Panc1 (cell line): ENCODE data around the gene POU3F1. TPM values are rescaled to one million over a fixed set of nuclear protein-coding genes. Genes with fewer than 3 reads are reported as not detected.
"Not testable (repeated sequence)": the region's sequence is repeated elsewhere in the genome, so short reads cannot be mapped to it uniquely, and the experiment has no call there.

ENCODE experiments used
- ATAC-seq: fragments of 200-7000 bp; cut with Tn5 transposase; 2 replicates; pipeline ENCODE4 v1.9.1; 2020; ENCODE audit warnings: mild to moderate bottlenecking, moderate library complexity
- BruUV-seq: library from RNA; stranded (reverse); fragments of 400-500 nt; replicated peaks from 2 replicates; lab custom pipeline; 2021; lab: Mats Ljungman, UMichigan
- CTCF ChIA-PET: fragments of 300-600 bp; sonication (Branson Sonifier 250); formaldehyde crosslinking; loops from one replicate; lab custom pipeline; 2022; ENCODE audit warnings: antibody characterized with exemption; lab: Charles Lee
- POLR2A ChIA-PET: fragments of 300-600 bp; sonication (Branson Sonifier 250); formaldehyde crosslinking; loops from one replicate; lab custom pipeline; 2022; ENCODE audit warnings: antibody characterized with exemption; lab: Charles Lee
- DNase-seq: peaks from one replicate; pipeline ENCODE4 v3.0.0-alpha.2; 2010; ENCODE audit warnings: low read depth, low spot score
- H3K27ac ChIP-seq: 2 replicates; pipeline ENCODE4 v1.5.1; 2011; ENCODE audit warnings: mild to moderate bottlenecking, low read length, inconsistent platforms
- H3K27me3 ChIP-seq: fragments of 200-500 bp; sonication (Bioruptor generic); 2 replicates; pipeline ENCODE4 v1.6.0; 2014; ENCODE audit warnings: low read length, inconsistent platforms; ENCODE audit not compliant: control insufficient read depth, insufficient read depth
- H3K36me3 ChIP-seq: fragments of 200-500 bp; sonication (Bioruptor generic); 2 replicates; pipeline ENCODE4 v1.5.1; 2014; ENCODE audit warnings: inconsistent platforms, mild to moderate bottlenecking, low read length, moderate library complexity; ENCODE audit not compliant: control insufficient read depth, insufficient read depth
- H3K4me1 ChIP-seq: 2 replicates; pipeline ENCODE4 v1.5.1; 2011; ENCODE audit warnings: inconsistent platforms, mild to moderate bottlenecking, low read length, moderate library complexity; ENCODE audit not compliant: control insufficient read depth, insufficient read depth
- H3K4me3 ChIP-seq, 2 experiments: 2 replicates each; pipeline ENCODE4 v1.5.1; 2011 to 2012; ENCODE audit warnings: low read depth in 2 of 2, low read length in 2 of 2, mild to moderate bottlenecking in 2 of 2, inconsistent platforms in 1 of 2, moderate library complexity in 1 of 2
- H3K9me3 ChIP-seq: fragments of 200-500 bp; sonication (Bioruptor generic); 2 replicates; pipeline ENCODE4 v1.5.1; 2014; ENCODE audit warnings: low read depth, mild to moderate bottlenecking, inconsistent platforms, low read length, moderate library complexity; ENCODE audit not compliant: control insufficient read depth, insufficient read depth
- POLR2AphosphoS5 ChIP-seq: IDR thresholded peaks from 2 replicates; pipeline ENCODE4 v1.6.1; 2012; ENCODE audit warnings: mild to moderate bottlenecking, low read depth, low read length, moderate library complexity
- SIN3A ChIP-seq: IDR thresholded peaks from 2 replicates; pipeline ENCODE4 v1.6.1; 2012; ENCODE audit warnings: low read depth, mild to moderate bottlenecking, low read length, moderate library complexity, borderline replicate concordance; ENCODE audit not compliant: insufficient read depth
- TCF7L2 ChIP-seq: IDR thresholded peaks from 2 replicates; pipeline ENCODE4 v1.6.1; 2011; ENCODE audit warnings: mild to moderate bottlenecking, low read depth, low read length, inconsistent platforms
- in situ Hi-C: cut with HindIII; loops from 2 replicates; pipeline ENCODE4 v1.10.0; 2016; ENCODE audit warnings: low sequenced_read_pairs, low pct_unique_long_range_greater_than_20kb
- intact Hi-C: fragments of 100-400 bp; cut with micrococcal nuclease; formaldehyde crosslinking; loops from one replicate; pipeline ENCODE4 v1.10.0; 2022; ENCODE audit not compliant: unreplicated experiment
- total RNA-seq: library from RNA; stranded (reverse); gene quantifications from one replicate; pipeline ENCODE4 v1.2.1, GENCODE V29; 2021; ENCODE audit not compliant: unreplicated experiment
- TF ChIP-seq, protein P1 (sequence below), 2 experiments: IDR thresholded peaks; 2 replicates each; pipeline ENCODE4 v1.6.1; 2011 to 2012; ENCODE audit warnings: low read depth in 2 of 2, control low read depth in 1 of 2, low read length in 1 of 2, mild to moderate bottlenecking in 1 of 2, moderate library complexity in 1 of 2; ENCODE audit not compliant: insufficient read depth in 1 of 2
- TF ChIP-seq, protein P2 (sequence below): fragments of 450-650 bp; IDR thresholded peaks from 2 replicates; pipeline ENCODE4 v1.5.1; 2017; ENCODE audit warnings: mild to moderate bottlenecking

Gene POU3F1
- total RNA-seq, 1 experiment from 2014 or later, result 0.08 TPM

DNA sequence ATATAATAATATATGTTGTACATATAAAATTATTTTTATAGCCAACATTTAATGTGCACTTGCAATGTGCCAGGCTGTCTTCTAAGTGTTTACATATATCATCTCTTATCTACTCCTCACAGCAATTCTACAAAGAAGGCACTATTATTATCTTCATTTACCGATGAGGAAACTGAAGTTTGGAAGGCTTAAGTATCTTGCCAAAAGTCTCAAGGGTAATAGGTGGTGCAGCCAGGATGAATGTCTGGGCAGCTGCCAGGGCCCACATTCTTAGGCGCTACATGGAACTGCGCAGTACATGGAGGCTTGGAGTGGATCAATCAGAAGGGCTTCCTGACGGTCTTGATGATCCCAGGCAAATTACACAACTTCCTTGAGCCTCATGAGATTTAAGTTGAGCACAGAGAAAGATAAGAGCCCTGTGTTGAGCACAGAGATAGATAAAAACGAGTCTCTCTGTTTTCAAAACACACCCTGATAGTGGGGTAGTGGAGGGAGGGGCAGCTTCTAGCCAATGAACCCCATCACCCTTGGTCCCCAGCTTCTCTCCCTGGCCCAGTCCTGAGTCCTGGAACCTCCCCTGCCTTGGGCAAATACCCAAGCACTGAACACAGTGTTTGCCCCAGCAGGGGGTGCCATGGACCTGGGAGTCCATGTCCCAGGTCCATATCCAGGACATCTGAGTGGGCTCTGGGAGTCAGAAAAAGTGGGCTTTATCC lies 9.2 kb downstream of the POU3F1 start:
- Histone ChIP-seq H3K9me3 (no peaks in the 10 kb centered on the region), H3K4me3 (no peak overlapping the region), H3K27ac (no peak overlapping the region), H3K27me3 (no peaks in the 10 kb centered on the region), H3K36me3 (no peaks in the 10 kb centered on the region), H3K4me1 (no peaks in the 10 kb centered on the region)
- intact Hi-C loops (no loop called here), in situ Hi-C loops (no loop called here)
- ChIA-PET POLR2A (no interaction called here), CTCF (interaction anchor here (0.6 kb wide), 1 partner anchor 578 kb away, joined by 3 read pairs; no protein-coding TSS in a partner anchor)
- no TSS peak for BruUV-seq
- TF ChIP-seq, protein P1, sequence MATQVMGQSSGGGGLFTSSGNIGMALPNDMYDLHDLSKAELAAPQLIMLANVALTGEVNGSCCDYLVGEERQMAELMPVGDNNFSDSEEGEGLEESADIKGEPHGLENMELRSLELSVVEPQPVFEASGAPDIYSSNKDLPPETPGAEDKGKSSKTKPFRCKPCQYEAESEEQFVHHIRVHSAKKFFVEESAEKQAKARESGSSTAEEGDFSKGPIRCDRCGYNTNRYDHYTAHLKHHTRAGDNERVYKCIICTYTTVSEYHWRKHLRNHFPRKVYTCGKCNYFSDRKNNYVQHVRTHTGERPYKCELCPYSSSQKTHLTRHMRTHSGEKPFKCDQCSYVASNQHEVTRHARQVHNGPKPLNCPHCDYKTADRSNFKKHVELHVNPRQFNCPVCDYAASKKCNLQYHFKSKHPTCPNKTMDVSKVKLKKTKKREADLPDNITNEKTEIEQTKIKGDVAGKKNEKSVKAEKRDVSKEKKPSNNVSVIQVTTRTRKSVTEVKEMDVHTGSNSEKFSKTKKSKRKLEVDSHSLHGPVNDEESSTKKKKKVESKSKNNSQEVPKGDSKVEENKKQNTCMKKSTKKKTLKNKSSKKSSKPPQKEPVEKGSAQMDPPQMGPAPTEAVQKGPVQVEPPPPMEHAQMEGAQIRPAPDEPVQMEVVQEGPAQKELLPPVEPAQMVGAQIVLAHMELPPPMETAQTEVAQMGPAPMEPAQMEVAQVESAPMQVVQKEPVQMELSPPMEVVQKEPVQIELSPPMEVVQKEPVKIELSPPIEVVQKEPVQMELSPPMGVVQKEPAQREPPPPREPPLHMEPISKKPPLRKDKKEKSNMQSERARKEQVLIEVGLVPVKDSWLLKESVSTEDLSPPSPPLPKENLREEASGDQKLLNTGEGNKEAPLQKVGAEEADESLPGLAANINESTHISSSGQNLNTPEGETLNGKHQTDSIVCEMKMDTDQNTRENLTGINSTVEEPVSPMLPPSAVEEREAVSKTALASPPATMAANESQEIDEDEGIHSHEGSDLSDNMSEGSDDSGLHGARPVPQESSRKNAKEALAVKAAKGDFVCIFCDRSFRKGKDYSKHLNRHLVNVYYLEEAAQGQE (IDR thresholded peaks at IDR 0.05; ENCODE audit: insufficient read depth in 1 of 2, low read depth in 2 of 2, low read length in 1 of 2), result no peak
- TF ChIP-seq TCF7L2, result no peak
- TF ChIP-seq, protein P2, sequence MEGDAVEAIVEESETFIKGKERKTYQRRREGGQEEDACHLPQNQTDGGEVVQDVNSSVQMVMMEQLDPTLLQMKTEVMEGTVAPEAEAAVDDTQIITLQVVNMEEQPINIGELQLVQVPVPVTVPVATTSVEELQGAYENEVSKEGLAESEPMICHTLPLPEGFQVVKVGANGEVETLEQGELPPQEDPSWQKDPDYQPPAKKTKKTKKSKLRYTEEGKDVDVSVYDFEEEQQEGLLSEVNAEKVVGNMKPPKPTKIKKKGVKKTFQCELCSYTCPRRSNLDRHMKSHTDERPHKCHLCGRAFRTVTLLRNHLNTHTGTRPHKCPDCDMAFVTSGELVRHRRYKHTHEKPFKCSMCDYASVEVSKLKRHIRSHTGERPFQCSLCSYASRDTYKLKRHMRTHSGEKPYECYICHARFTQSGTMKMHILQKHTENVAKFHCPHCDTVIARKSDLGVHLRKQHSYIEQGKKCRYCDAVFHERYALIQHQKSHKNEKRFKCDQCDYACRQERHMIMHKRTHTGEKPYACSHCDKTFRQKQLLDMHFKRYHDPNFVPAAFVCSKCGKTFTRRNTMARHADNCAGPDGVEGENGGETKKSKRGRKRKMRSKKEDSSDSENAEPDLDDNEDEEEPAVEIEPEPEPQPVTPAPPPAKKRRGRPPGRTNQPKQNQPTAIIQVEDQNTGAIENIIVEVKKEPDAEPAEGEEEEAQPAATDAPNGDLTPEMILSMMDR, result no peak; the same call in 1 of the 2 replicates
- TF ChIP-seq POLR2AphosphoS5, result no peak
- TF ChIP-seq SIN3A, result no peak
- no peak for ATAC-seq
- no peak for DNase-seq

DNA sequence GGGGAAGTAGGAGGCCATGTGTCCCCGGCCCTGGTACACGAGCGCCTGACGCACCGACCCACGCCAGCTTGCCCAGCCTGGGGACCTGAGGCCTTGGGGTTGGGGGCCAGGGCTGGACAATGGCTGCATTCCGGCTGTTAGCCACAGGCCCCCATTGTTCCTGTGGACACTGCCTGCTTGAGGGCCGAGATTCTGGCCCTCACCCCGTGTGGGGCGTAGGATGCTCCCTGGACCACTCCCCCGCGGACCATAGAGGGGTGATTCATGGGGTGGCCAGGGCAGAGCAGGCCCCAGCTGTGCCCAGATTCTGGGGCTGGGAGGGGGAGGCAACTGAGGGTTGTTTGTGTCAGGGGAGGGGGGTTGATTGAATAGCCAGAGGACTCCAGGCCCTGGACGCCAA lies 11.7 kb downstream of the POU3F1 start:
- ChIA-PET POLR2A (no interaction called here), CTCF (no interaction called here)
- Histone ChIP-seq H3K36me3 (no peaks in the 10 kb centered on the region), H3K4me3 (no peak overlapping the region), H3K27me3 (no peaks in the 10 kb centered on the region), H3K9me3 (no peaks in the 10 kb centered on the region), H3K4me1 (peaks cover 10% of the 10 kb centered on the region), H3K27ac (no peak overlapping the region)
- ATAC-seq, result no peak
- DNase-seq, result no peak
- no TSS peak for BruUV-seq
- in situ Hi-C loops, result no loop called here
- TF ChIP-seq SIN3A (no peak), POLR2AphosphoS5 (no peak), TCF7L2 (no peak)
- TF ChIP-seq, protein P2, result no peak
- TF ChIP-seq, protein P1 (IDR thresholded peaks at IDR 0.05; ENCODE audit: insufficient read depth in 1 of 2, low read depth in 2 of 2, low read length in 1 of 2), result no peak
- intact Hi-C loops, result no loop called here

DNA sequence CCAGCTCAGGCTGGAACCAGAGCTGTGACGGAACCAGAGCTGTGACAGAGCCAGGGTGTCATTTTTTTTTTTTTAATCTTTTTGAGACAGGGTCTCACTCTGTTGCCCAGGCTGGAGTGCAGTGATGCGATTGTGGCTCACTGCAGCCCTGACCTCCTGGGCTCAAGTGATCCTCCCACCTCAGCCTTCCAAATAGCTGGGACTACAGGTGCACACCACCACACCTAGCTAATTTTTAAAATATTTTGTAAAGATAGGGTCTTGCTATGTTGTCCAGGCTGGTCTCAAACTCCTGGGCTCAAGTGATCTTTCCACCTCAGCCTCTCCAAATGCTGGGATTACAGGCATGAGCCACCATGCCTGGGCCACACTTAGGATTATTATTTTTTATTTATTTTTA lies 13.6 kb downstream of the POU3F1 start:
- POLR2A ChIA-PET, H3K27ac ChIP-seq, ATAC-seq, H3K4me3 ChIP-seq, DNase-seq, in situ Hi-C loops, H3K36me3 ChIP-seq, intact Hi-C loops, BruUV-seq, H3K27me3 ChIP-seq, H3K9me3 ChIP-seq, CTCF ChIA-PET: not testable (repeated sequence)
- peaks cover 20% of the 10 kb centered on the region for H3K4me1 ChIP-seq
